ENCODE measurements around the gene LRPAP1. TPM values are rescaled to one million over a fixed set of nuclear protein-coding genes. Genes with fewer than 3 reads are reported as not detected.

LRPAP1 gene
- total RNA-seq, 1 experiment from 2014 or later, result 110 TPM

DNA sequence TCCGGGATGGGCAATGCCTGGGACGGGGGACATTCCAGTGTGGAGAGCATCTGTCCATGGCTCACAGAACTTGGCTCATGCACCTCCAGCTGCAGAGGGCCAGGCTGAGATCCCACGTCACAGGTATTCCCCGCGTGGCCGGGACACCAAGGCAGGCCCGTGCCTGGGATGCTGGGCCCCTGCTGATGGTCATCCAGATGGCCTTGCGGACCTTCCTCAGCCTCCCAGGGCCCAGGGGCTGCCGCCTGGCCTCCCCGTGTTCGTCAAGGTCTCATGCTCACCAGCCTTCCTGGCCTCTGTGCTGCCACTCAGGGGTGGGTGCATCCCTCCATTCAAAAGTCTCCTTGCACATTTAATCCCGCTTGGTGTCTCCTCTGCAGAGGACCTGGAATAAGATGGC is 40.9 kb upstream of the LRPAP1 start:
- no peak for DNase-seq (ENCODE audit: low read depth, low spot score)
- H3K9me3 ChIP-seq (ENCODE audit: control insufficient read depth, insufficient read depth, low read depth, low read length), result no peaks in the 10 kb centered on the region
- H3K27me3 ChIP-seq (ENCODE audit: control insufficient read depth, insufficient read depth, low read length), result no peaks in the 10 kb centered on the region
- no peak overlapping the region for H3K27ac ChIP-seq (ENCODE audit: low read length)
- ChIA-PET CTCF (no interaction called here), POLR2A (no interaction called here)
- in situ Hi-C loops (cut with HindIII; ENCODE audit: low pct_unique_long_range_greater_than_20kb, low sequenced_read_pairs), result no loop called here
- H3K4me1 ChIP-seq (ENCODE audit: control insufficient read depth, insufficient read depth, low read length), result no peaks in the 10 kb centered on the region
- no peak for ATAC-seq
- intact Hi-C loops (cut with micrococcal nuclease; ENCODE audit: unreplicated experiment), result no loop called here
- TF ChIP-seq TCF7L2 (IDR thresholded peaks at IDR 0.05; ENCODE audit: low read depth, low read length) (no peak), POLR2AphosphoS5 (IDR thresholded peaks at IDR 0.05; ENCODE audit: low read depth, low read length) (no peak), CTCF (IDR thresholded peaks at IDR 0.05) (no peak), SIN3A (IDR thresholded peaks at IDR 0.05; ENCODE audit: borderline replicate concordance, insufficient read depth, low read depth, low read length) (no peak)
- TF ChIP-seq, protein P1, sequence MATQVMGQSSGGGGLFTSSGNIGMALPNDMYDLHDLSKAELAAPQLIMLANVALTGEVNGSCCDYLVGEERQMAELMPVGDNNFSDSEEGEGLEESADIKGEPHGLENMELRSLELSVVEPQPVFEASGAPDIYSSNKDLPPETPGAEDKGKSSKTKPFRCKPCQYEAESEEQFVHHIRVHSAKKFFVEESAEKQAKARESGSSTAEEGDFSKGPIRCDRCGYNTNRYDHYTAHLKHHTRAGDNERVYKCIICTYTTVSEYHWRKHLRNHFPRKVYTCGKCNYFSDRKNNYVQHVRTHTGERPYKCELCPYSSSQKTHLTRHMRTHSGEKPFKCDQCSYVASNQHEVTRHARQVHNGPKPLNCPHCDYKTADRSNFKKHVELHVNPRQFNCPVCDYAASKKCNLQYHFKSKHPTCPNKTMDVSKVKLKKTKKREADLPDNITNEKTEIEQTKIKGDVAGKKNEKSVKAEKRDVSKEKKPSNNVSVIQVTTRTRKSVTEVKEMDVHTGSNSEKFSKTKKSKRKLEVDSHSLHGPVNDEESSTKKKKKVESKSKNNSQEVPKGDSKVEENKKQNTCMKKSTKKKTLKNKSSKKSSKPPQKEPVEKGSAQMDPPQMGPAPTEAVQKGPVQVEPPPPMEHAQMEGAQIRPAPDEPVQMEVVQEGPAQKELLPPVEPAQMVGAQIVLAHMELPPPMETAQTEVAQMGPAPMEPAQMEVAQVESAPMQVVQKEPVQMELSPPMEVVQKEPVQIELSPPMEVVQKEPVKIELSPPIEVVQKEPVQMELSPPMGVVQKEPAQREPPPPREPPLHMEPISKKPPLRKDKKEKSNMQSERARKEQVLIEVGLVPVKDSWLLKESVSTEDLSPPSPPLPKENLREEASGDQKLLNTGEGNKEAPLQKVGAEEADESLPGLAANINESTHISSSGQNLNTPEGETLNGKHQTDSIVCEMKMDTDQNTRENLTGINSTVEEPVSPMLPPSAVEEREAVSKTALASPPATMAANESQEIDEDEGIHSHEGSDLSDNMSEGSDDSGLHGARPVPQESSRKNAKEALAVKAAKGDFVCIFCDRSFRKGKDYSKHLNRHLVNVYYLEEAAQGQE (IDR thresholded peaks at IDR 0.05; ENCODE audit: insufficient read depth in 1 of 2, low read depth in 2 of 2, low read length in 1 of 2), result no peak
- H3K4me3 ChIP-seq (ENCODE audit: low read depth in 2 of 2, low read length in 2 of 2), result no peak overlapping the region
- no peaks in the 10 kb centered on the region for H3K36me3 ChIP-seq (ENCODE audit: control insufficient read depth, insufficient read depth, low read length)
- no TSS peak for BruUV-seq (replicated peaks)

- CTCF ChIA-PET, result no interaction called here
- no peaks in the 10 kb centered on the region for H3K36me3 ChIP-seq (ENCODE audit: control insufficient read depth, insufficient read depth, low read length)
- no peaks in the 10 kb centered on the region for H3K4me1 ChIP-seq (ENCODE audit: control insufficient read depth, insufficient read depth, low read length)
- H3K4me3 ChIP-seq (ENCODE audit: low read depth in 2 of 2, low read length in 2 of 2), result no peak overlapping the region
- intact Hi-C loops (cut with micrococcal nuclease; ENCODE audit: unreplicated experiment), result no loop called here
- in situ Hi-C loops (cut with HindIII; ENCODE audit: low pct_unique_long_range_greater_than_20kb, low sequenced_read_pairs), result no loop called here
- BruUV-seq (replicated peaks), result no TSS peak
- DNase-seq (ENCODE audit: low read depth, low spot score) (no peak), ATAC-seq (no peak)
- H3K9me3 ChIP-seq (ENCODE audit: control insufficient read depth, insufficient read depth, low read depth, low read length), result no peaks in the 10 kb centered on the region
- no peak overlapping the region for H3K27ac ChIP-seq (ENCODE audit: low read length)
- POLR2A ChIA-PET, result no interaction called here
- TF ChIP-seq POLR2AphosphoS5 (IDR thresholded peaks at IDR 0.05; ENCODE audit: low read depth, low read length), result no peak
- no peak for TF ChIP-seq CTCF (IDR thresholded peaks at IDR 0.05)
- TF ChIP-seq, protein P1 (IDR thresholded peaks at IDR 0.05; ENCODE audit: insufficient read depth in 1 of 2, low read depth in 2 of 2, low read length in 1 of 2), result no peak
- TF ChIP-seq SIN3A (IDR thresholded peaks at IDR 0.05; ENCODE audit: borderline replicate concordance, insufficient read depth, low read depth, low read length), result no peak
- TF ChIP-seq TCF7L2 (IDR thresholded peaks at IDR 0.05; ENCODE audit: low read depth, low read length), result no peak
- no peaks in the 10 kb centered on the region for H3K27me3 ChIP-seq (ENCODE audit: control insufficient read depth, insufficient read depth, low read length)
Measured at GRCh38 chr4:3572363-3572762, 40.1 kb upstream of the LRPAP1 start.

All from Panc1 (cell line).